Stimulated activated CD4-positive, alpha-beta T cell treated with anti-CD3 and anti-CD28 coated beads, Interleukin-4, amount 100 ng/mL, for 24 hours (primary cell): ENCODE data around the gene COLEC12.

ENCODE experiments used
- DNase-seq: peaks from one replicate; pipeline ENCODE4 v3.0.0-alpha.2; 2020

The COLEC12 gene

DNA sequence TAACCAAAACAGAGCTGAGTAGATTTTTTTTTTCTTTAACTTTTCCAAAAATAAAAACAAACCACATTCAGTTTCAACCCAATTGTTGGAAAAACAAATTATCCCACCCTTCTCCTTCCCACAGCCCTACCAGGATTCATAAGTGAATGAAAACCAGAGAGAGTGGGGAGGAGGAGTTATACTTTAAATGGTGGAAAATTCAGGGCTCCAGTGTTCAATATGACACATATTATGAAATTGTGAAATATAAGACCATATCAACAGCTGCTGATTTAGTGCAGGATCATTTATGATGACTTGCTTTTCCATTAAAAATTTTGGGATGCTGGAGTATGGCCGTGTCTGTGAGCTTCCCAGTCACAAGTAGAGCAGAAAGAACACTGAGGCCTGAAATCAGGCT lies 26.7 kb downstream of the COLEC12 start:
- DNase-seq, result no peak

GRCh38 chr18:471716-472115 lies 28.8 kb downstream of the COLEC12 start:
- no peak for DNase-seq

DNA sequence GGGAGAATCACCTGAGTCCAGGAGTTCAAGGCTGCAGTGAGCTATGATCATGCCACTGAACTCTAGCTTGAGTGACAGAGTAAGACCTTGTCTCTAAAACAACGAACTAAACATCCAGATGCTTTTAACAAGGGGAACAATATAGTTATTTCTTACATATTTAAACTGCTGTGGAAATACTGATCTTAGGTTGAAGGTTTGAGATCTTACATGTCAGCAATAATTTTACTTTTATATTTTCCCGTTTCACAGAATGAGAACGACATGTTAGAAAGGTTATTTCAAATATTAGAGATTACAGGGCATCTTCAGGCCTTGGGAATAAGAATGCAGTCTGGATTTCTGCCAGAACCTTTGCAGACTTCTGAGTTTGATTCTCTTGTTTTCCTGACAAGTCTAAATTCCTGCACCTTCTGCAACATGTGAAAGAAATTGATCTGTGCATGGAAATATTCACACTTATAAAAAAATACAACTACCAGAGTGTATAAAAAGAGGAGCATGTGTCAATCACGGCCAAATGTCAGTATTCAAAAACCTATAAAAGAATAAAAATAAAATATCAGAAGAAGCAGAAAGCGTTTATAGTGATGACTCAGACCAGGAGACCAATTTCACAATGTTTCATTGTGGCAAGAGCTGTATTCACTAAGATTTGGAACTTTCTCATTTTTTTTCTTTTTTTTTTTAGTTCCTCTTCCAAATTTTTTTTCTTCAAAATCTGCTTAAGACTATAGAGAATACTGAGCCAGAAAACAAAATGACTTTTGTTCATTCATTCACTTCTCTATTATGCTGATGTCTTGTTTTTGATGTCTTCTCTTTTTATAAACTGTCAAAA lies 29.6 kb downstream of the COLEC12 start:
- DNase-seq, result no peak

DNA sequence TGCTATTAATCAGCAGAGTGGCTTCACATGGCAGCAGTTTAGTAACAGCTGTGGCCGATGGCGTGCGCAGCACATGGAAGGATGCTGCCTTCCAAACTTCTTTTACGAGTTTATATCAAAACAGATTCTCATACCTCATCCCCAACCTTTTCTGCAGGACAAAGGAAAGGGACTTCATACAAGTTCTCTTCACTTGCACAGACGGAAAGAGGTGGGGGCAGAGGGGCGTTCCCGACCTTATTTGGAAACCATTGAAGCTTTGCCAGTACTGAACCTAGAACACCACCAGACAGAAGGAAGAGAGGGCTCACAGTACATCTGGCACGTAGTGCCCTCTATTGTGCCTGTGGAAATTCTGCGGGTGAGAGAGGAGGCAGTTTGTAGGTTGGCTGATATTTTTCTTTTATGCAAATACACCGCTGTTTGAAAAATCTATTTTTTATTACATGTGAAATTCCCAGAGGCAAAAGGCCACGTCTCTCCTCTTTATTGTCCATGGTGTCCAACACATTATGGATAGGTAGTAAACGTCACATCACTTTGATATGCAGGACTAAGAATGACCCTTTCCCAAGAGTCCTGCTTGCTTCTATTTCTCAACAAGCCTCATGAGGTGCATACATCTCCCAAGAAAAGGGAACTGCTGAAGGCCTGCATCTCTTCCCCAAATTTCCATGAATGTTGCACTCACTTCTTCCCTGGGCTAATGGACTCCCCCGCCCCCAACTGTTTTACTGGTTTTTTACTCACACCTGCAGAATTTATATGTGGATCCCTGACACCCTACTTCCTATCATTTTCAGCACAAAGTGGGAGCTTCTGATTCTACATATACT lies 31.3 kb downstream of the COLEC12 start:
- DNase-seq, result no peak

GRCh38 chr18:463827-464541 lies 36.5 kb downstream of the COLEC12 start:
- no peak for DNase-seq

DNA sequence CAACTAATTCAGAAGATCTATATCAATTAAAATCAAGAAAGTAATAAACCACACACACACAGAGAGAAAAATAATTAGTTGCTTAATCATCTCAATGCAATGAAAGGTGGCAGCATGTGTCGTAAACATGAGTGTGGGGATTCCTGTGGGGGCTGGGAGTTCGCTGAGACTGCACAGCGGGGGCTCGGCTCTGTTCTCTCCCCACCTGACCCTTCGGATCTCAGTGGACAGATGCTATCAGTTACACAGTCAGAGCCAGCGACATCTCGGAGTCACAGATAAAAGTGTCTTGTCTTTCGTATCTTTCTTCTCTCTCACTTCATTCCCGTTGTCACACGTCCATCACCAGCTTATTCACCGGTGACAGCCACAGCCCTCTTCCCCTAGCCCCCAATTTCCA lies 37.1 kb downstream of the COLEC12 start:
- DNase-seq, result no peak

- DNase-seq, result no peak
Observed at GRCh38 chr18:461762-462161, 38.7 kb downstream of the COLEC12 start.

DNA sequence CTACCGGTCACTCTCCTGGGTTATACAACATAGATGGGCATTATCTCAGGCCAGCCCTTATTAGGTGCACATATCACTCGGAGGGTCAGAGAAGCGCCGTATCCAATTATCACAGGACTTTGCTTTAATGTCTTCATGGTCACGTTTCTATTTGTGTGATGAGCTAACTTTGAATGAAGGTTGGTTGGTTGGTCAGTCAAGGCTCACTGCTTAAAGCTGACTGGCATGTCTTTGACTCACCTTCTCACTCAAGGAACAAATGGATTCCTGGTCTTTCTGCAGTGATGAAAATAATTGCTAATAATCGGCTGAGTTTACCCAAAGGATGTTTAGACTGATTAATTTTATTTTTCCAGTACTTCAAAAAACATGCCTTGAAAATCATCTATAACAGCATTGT lies 39.7 kb downstream of the COLEC12 start:
- DNase-seq, result no peak

DNA sequence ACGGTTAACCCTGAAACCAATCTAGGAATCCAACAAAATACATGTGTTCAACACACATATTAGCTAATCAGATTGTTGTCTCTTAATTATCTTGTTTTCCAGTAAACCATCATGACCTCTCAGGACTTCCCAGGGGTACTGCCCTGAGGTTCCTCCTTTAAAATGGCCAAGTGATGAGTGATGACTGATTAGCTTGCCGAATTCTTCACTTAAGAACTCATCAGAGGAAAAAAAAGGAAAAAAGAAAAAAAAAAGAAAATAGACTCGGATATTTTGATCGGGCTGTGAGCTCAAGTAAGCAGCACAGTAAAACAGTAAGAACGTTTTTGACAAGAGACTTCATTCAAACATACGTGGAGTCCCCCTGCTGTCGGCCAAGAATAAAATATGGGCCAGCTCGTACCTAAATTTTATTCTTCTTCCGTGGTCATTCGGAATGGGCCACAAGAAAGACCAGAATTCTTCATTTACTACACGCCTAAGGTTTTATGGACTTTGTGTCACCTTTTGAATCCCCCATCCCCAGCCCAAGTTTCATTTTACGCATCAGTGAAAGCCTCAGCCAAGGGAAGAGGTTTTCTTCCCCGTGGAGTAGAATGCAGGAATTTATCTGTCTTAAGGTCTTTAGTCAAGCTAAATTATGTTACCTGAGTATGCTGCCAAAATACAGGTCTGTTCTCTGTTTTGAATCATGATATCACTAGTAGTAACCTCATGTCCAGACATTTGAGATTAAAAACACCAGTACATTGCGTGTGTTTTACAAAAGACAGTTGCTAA lies 40.5 kb downstream of the COLEC12 start:
- no peak for DNase-seq

- DNase-seq, result no peak
Observed at GRCh38 chr18:457521-458412, 42.7 kb downstream of the COLEC12 start.

- no peak for DNase-seq
Observed at GRCh38 chr18:457140-457519, 43.4 kb downstream of the COLEC12 start.

DNA sequence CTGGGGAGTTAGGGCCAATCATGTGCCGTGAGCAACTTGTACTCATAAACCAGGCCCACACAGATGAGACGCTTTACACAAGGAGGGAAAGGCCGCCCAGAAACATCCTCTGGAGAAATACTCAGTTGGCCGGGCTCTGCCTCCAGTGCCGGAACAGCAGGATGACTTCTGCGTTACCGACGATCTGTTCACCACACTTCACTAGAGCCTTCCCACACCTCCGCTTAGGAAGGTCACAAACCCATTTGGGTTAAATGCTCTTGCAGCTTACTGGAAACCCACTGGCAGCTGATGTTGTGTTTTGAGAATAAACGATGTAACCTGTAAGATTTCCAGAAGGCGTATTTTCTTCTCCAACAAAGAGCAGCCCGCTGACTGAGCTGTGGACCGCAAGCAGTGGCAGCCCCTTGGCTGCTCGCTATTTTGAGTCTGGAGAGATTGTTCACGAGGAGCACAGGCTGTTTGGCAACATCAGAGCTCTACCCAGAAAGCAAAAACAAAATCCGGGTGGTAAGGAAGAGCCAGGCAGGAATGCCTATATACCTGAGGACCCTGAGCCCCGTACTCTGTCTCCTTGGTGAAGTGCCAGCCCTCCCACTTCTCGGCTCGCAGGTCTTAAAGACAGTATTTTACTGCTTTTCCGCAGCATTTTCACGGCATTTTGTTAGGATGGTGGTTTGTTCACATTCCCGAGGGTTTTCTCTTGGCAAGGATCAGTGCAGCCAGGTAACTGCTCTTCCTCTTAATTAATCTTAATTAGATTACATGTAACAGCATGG lies 44.0 kb downstream of the COLEC12 start:
- no peak for DNase-seq

DNA sequence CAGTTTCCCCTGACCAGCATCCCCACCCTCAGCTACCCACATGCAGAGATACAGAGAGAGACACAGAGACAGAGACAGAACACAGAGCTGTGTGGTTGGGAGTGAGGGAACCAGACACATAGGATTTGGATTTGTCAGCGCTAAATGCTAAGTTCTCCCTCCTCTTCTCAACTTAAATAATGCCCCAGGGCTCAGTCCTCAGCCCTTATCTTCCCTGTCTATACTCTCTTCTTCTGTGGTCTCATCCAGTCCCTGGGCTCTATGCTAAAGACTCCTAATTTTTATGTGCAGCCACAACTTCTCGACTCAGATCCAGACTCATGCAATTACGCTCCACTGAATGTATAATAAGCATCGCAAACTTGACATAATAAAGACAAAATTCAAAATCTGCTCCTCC lies 47.1 kb downstream of the COLEC12 start:
- DNase-seq, result no peak

DNA sequence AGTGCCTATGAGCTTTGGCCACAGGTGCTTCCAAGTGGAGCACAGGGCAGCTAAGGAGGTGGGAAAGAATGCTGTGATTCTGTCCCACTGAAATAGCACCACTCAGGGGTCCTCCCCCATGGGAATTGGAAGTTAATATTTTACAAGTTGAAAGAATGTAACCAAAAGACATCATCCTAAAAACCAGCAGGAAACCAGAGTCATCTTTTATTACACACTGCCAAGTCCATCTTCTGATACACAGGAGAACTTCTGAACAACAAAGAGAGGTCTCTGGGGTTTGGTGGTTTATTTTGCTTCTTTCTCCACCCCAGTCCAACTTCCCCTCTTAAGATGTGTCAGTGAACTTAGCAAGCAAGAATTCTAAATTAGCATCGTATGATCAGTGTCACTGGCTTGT lies 47.7 kb downstream of the COLEC12 start:
- DNase-seq, result no peak

GRCh38 chr18:449374-449773 lies 51.1 kb downstream of the COLEC12 start:
- no peak for DNase-seq

- DNase-seq, result no peak
Observed at GRCh38 chr18:448116-448790, 52.2 kb downstream of the COLEC12 start.

DNA sequence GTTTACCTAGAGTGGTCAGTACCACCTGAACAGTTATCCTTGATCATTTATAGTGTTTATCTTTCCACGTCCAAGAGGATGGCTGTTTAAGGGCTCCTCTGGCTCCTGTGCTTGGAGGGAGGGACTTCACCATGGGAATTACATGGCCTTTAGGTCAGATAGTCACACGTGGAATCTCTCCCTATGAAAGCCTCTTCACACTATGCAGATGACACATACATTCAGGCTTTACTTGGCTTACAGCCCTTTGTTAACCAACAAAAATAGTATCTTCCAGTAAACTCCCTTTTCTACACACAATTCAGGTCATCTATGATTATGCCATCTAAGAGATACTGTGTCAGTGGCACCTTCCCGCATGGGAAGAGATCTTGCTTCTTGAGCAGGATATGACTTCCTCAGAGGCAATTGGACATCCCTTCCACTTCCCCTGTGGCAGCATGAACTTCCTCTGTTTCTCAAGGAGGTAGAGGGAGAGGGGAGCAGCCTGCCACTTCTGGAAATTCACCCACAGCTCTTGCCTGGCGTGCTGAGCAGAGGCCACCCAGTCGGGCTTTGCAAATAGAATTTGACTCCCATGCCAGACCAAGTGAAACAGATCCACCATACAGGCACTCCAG lies 53.5 kb downstream of the COLEC12 start:
- no peak for DNase-seq

- no peak for DNase-seq
Observed at GRCh38 chr18:445055-445454, 55.4 kb downstream of the COLEC12 start.

- DNase-seq, result no peak
Observed at GRCh38 chr18:438571-438970, 61.9 kb downstream of the COLEC12 start.

- DNase-seq, result no peak
Observed at GRCh38 chr18:435940-436339, 64.6 kb downstream of the COLEC12 start.
